ENCODE data around the gene FAM13A.

Gene FAM13A

GRCh38 chr4:88812420-88812819 is 244.6 kb downstream of the FAM13A start:
- DNase-seq (ENCODE audit: low read depth, low spot score) = no peak

GRCh38 chr4:88811904-88812303 is 245.1 kb downstream of the FAM13A start:
- DNase-seq (ENCODE audit: low read depth, low spot score) = no peak

- DNase-seq (ENCODE audit: low read depth, low spot score) = no peak
Measured at GRCh38 chr4:88810325-88810724, 246.7 kb downstream of the FAM13A start.

GRCh38 chr4:88809576-88810219 is 247.3 kb downstream of the FAM13A start:
- DNase-seq (ENCODE audit: low read depth, low spot score) = no peak

- DNase-seq (ENCODE audit: low read depth, low spot score) = no peak
Measured at GRCh38 chr4:88809101-88809500, 247.9 kb downstream of the FAM13A start.

- no peak for DNase-seq (ENCODE audit: low read depth, low spot score)
Measured at GRCh38 chr4:88807499-88807898, 249.5 kb downstream of the FAM13A start.

- no peak for DNase-seq (ENCODE audit: low read depth, low spot score)
Measured at GRCh38 chr4:88804234-88804633, 252.8 kb downstream of the FAM13A start.

GRCh38 chr4:88803600-88804096 is 253.3 kb downstream of the FAM13A start:
- no peak for DNase-seq (ENCODE audit: low read depth, low spot score)

GRCh38 chr4:88802585-88803286 is 254.2 kb downstream of the FAM13A start:
- no peak for DNase-seq (ENCODE audit: low read depth, low spot score)

- no peak for DNase-seq (ENCODE audit: low read depth, low spot score)
Measured at GRCh38 chr4:88802138-88802537, 254.8 kb downstream of the FAM13A start.

- DNase-seq (ENCODE audit: low read depth, low spot score) = no peak
Measured at GRCh38 chr4:88799900-88800299, 257.1 kb downstream of the FAM13A start.

GRCh38 chr4:88797725-88798124 is 259.3 kb downstream of the FAM13A start:
- no peak for DNase-seq (ENCODE audit: low read depth, low spot score)

GRCh38 chr4:88796545-88796944 is 260.4 kb downstream of the FAM13A start:
- no peak for DNase-seq (ENCODE audit: low read depth, low spot score)

- no peak for DNase-seq (ENCODE audit: low read depth, low spot score)
Measured at GRCh38 chr4:88794952-88795351, 262.0 kb downstream of the FAM13A start.

GRCh38 chr4:88794087-88794690 is 262.8 kb downstream of the FAM13A start:
- no peak for DNase-seq (ENCODE audit: low read depth, low spot score)

- no peak for DNase-seq (ENCODE audit: low read depth, low spot score)
Measured at GRCh38 chr4:88793475-88793874, 263.5 kb downstream of the FAM13A start.

GRCh38 chr4:88792821-88793220 is 264.2 kb downstream of the FAM13A start:
- no peak for DNase-seq (ENCODE audit: low read depth, low spot score)

GRCh38 chr4:88792268-88792781 is 264.7 kb downstream of the FAM13A start:
- no peak for DNase-seq (ENCODE audit: low read depth, low spot score)

GRCh38 chr4:88791274-88791673 is 265.7 kb downstream of the FAM13A start:
- DNase-seq (ENCODE audit: low read depth, low spot score) = no peak

GRCh38 chr4:88788895-88789294 is 268.1 kb downstream of the FAM13A start:
- DNase-seq (ENCODE audit: low read depth, low spot score) = no peak

GRCh38 chr4:88788424-88788823 is 268.6 kb downstream of the FAM13A start:
- no peak for DNase-seq (ENCODE audit: low read depth, low spot score)

GRCh38 chr4:88786011-88786410 is 271.0 kb downstream of the FAM13A start:
- DNase-seq (ENCODE audit: low read depth, low spot score) = no peak

- DNase-seq (ENCODE audit: low read depth, low spot score) = no peak
Measured at GRCh38 chr4:88780389-88780788, 276.6 kb downstream of the FAM13A start.

Data from iPS DF 19.7 (cell line).